Ishikawa (cell line): ENCODE results near the gene PUDP.

Experiments used
- CEBPB ChIP-seq: IDR thresholded peaks from 2 replicates; pipeline ENCODE4 v1.6.1; 2012
- CREB1 ChIP-seq: IDR thresholded peaks from 2 replicates; pipeline ENCODE4 v1.6.1; 2012; ENCODE audit warnings: low read depth
- EGR1 ChIP-seq: IDR thresholded peaks from 2 replicates; pipeline ENCODE4 v1.6.1; 2012
- EP300 ChIP-seq: IDR thresholded peaks from 2 replicates; pipeline ENCODE4 v1.6.1; 2012; ENCODE audit warnings: borderline replicate concordance
- FOXM1 ChIP-seq: IDR thresholded peaks from 2 replicates; pipeline ENCODE4 v1.6.1; 2012; ENCODE audit warnings: low read depth, borderline replicate concordance
- NFIC ChIP-seq: IDR thresholded peaks from 2 replicates; pipeline ENCODE4 v1.6.1; 2012
- RAD21 ChIP-seq: IDR thresholded peaks from 2 replicates; pipeline ENCODE4 v1.6.1; 2012; ENCODE audit warnings: low read depth
- TAF1 ChIP-seq: IDR thresholded peaks from 2 replicates; pipeline ENCODE4 v1.6.1; 2012; ENCODE audit warnings: low read depth, mild to moderate bottlenecking
- TCF12 ChIP-seq: IDR thresholded peaks from 2 replicates; pipeline ENCODE4 v1.6.1; 2012; ENCODE audit warnings: low read depth
- TEAD4 ChIP-seq: IDR thresholded peaks from 2 replicates; pipeline ENCODE4 v1.6.1; 2012
- YY1 ChIP-seq: IDR thresholded peaks from 2 replicates; pipeline ENCODE4 v1.6.1; 2012; ENCODE audit warnings: low read depth
- ZBTB7A ChIP-seq: IDR thresholded peaks from 2 replicates; pipeline ENCODE4 v1.6.1; 2012; ENCODE audit warnings: low read depth
- TF ChIP-seq, protein P1 (sequence below): IDR thresholded peaks from 2 replicates; pipeline ENCODE4 v1.6.1; 2012
- TF ChIP-seq, protein P2 (sequence below): IDR thresholded peaks from 2 replicates; pipeline ENCODE4 v1.6.1; 2012
- TF ChIP-seq, protein P3 (sequence below): IDR thresholded peaks from 2 replicates; pipeline ENCODE4 v1.6.1; 2012; ENCODE audit warnings: low read depth, mild to moderate bottlenecking

PUDP gene

DNA sequence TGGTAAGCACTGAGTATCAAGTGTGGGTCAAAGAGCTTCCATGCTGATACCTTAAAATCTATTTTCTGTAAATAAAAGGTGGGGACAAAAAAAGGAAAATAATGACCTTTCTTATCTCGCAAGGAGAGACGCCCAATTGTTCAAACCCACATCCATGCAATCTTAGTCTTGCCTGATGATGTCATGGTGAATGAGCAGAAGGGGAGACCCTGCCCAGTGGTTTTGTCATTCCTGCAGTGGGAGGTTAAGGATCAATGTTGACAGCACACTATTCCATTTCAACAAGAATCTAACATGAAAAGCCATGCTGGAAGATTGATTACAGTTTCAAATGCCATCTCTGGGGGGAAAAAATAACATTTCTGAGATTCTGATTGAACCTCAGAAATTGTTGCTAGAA lies 40.7 kb upstream of the PUDP start:
- TF ChIP-seq, protein P1, sequence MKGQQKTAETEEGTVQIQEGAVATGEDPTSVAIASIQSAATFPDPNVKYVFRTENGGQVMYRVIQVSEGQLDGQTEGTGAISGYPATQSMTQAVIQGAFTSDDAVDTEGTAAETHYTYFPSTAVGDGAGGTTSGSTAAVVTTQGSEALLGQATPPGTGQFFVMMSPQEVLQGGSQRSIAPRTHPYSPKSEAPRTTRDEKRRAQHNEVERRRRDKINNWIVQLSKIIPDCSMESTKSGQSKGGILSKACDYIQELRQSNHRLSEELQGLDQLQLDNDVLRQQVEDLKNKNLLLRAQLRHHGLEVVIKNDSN: no peak
- TF ChIP-seq CEBPB (no peak), NFIC (no peak)

DNA sequence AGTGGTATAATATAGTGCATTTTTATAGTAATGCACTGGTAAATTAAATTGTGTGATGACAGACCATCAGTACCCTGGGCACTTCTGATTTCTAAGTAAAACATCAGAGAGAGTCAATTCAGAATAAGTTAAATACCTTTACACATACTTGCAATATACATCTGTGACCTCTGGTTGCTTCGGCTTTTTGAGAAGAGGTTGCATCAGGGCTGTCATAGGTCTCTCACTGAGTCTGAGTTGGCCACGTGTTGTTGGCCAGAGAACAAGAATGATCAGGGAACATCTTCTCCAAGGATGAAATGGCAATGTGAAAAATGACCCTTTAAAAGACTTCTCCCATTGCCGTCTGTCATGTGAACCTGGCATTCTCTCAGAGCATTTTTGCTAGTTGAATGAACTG lies 36.9 kb upstream of the PUDP start:
- no peak for TF ChIP-seq YY1
- no peak for TF ChIP-seq TEAD4
- TF ChIP-seq ZBTB7A: no peak
- no peak for TF ChIP-seq TAF1
- TF ChIP-seq, protein P2, sequence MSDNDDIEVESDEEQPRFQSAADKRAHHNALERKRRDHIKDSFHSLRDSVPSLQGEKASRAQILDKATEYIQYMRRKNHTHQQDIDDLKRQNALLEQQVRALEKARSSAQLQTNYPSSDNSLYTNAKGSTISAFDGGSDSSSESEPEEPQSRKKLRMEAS: no peak
- no peak for TF ChIP-seq RAD21
- no peak for TF ChIP-seq EP300
- no peak for TF ChIP-seq CEBPB
- no peak for TF ChIP-seq CREB1
- TF ChIP-seq TCF12: no peak
- TF ChIP-seq, protein P1: no peak
- TF ChIP-seq EGR1: no peak
- TF ChIP-seq FOXM1: no peak
- TF ChIP-seq NFIC: no peak
- TF ChIP-seq, protein P3, sequence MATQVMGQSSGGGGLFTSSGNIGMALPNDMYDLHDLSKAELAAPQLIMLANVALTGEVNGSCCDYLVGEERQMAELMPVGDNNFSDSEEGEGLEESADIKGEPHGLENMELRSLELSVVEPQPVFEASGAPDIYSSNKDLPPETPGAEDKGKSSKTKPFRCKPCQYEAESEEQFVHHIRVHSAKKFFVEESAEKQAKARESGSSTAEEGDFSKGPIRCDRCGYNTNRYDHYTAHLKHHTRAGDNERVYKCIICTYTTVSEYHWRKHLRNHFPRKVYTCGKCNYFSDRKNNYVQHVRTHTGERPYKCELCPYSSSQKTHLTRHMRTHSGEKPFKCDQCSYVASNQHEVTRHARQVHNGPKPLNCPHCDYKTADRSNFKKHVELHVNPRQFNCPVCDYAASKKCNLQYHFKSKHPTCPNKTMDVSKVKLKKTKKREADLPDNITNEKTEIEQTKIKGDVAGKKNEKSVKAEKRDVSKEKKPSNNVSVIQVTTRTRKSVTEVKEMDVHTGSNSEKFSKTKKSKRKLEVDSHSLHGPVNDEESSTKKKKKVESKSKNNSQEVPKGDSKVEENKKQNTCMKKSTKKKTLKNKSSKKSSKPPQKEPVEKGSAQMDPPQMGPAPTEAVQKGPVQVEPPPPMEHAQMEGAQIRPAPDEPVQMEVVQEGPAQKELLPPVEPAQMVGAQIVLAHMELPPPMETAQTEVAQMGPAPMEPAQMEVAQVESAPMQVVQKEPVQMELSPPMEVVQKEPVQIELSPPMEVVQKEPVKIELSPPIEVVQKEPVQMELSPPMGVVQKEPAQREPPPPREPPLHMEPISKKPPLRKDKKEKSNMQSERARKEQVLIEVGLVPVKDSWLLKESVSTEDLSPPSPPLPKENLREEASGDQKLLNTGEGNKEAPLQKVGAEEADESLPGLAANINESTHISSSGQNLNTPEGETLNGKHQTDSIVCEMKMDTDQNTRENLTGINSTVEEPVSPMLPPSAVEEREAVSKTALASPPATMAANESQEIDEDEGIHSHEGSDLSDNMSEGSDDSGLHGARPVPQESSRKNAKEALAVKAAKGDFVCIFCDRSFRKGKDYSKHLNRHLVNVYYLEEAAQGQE: no peak

DNA sequence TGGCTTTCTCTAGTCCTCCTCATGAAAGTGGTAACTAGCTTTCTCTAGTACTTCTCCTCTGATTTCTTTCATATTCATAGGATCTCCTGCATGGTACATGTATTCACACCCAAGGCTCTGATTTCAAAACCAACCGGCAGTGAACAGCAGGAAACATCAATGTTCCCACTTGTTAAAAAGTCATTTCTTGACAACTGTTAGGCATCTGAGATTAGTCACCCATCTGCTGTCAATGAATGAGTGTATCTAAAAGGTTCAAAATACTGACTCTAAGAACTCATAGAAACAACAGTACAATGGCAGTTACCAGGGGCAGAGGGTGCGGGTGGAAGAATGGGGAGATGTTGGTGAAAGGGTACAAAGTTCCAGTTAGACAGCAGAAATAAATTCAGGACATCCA lies 31.5 kb upstream of the PUDP start:
- TF ChIP-seq, protein P1: no peak
- no peak for TF ChIP-seq YY1
- TF ChIP-seq NFIC: no peak
- TF ChIP-seq CEBPB: no peak

DNA sequence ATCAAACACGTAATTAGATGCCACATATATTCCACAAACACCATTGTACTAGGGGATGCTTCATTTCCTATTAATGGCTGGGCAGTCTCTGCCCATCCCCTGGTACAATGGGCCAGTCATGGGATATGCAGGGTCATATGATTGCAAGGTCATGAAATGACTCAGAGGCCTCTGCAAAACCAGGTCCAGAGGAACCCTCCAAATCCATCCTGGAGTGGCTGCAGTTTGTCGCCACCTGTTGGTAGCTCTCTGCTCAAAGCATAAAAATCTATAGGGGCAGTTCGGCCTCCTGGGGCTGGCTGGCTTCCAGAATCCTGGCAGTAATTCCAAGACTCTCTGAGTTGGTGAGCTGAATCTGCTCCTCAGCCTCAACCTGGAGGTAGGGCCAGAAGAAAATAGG lies 22.9 kb upstream of the PUDP start:
- TF ChIP-seq TAF1 (no peak), TEAD4 (no peak), YY1 (no peak), ZBTB7A (no peak), CREB1 (no peak), RAD21 (no peak), EGR1 (no peak), EP300 (no peak), TCF12 (no peak), FOXM1 (no peak)
- TF ChIP-seq, protein P3: no peak
- TF ChIP-seq, protein P2: no peak

DNA sequence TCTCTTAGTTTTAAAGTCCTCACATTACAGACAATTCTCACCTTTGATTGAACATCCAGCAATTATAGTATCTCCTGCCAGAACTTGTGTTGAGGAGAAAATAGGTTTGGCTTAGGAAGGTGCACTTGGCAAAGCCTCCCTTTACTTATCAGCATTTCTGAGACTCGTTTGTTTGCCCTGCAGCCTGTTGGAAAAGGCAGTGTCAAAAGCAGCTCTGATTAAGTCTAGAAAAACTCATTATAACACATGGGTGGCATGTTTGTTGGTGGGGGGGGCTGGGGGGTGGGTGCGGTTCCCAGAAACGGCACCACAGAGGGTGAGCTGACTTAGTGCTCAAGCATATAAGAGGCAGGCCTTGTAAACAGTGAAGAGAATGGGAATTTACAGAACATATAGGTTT lies 21.7 kb upstream of the PUDP start:
- TF ChIP-seq NFIC (no peak), CREB1 (no peak), CEBPB (no peak), EP300 (no peak), FOXM1 (no peak), EGR1 (no peak), ZBTB7A (no peak)
- TF ChIP-seq, protein P2: no peak
- TF ChIP-seq, protein P3: no peak
